ENCODE measurements around the gene TFAM.
"Not testable (repeated sequence)": the region's sequence is repeated elsewhere in the genome, so short reads cannot be mapped to it uniquely, and the experiment has no call there.

The TFAM gene

DNA sequence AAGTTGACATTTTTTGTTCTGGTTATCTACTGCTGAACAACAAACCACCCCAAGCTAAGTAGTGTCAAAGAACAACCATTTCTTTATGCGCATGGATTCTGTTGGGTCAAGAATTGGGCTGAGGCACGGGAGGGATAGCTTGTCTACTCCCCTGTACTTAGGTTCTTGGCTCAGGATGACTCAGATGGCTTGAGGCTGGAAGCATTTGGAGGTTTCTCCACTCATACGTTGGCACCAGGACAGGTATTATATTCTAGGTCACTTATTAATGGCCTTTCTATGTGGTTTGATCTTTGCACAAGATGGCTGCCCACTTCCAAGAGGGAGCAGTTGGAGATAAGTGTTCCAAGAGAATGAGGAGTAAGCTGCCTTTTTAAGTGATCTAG lies 11.8 kb upstream of the TFAM start:
- DNase-seq: no peak

DNA sequence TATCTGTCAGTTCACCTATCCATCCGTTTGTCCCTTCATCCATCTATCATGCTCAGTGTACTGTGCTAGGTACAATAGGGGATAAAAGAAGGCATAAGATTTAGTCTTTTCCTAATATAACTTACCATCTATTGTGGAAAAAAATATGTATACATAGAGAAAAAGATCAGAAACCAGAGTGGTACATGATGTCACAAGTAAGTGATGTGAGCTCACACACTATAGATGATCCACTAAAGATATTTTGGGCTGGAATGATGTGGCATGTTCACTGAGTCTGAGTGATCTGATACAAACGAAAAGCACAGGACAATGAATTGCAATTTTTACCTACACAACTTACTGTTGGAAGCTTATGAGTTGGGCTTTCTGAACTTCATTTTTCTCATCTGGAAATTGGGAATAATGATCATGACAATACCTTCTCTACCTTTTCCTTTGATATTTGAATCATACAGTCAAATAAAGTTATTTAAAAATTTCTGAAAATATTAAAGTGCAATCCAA lies 2.7 kb upstream of the TFAM start:
- no peak for DNase-seq

DNA sequence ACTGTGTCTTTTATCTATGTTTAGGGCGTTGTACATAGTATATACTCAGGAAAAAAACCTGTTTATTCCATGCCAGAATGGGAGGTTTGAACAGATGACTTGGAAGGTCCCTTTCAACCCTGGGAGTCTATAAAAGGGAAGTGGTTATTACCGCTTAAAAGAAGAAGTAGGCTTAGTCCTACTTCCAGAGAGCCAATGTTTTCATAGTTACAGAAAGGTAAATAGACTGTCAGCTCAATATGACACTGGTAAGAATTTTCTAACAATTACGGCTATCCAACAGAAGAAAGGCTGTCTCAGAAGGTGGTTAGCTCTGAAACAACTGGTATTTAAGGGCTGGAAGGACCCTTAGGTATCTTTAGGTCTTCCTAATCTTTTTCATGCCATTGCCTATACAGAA lies 1.1 kb upstream of the TFAM start:
- peak; percentile 53 for DNase-seq

DNA sequence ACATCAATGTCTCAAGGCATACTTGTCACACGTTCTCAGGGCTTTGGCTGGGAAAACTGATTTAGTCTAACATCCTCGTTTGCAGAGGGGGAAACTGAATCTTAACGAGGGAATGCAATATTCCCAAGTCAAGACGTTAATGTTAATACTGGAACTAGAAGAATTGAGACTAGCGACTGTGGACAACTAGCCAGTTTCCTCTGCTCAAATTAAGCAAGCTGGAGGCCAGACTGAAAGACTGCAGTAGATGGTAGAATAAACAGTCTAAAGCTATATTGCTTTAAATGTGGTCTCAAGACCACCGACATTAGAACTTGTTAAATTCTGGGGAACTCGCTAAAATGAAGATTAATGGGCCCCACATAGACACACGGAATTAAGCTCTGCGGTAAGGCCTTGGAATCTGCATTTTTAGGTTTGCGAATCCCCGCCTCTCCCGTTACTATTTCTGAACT lies 639 bp upstream of the TFAM start:
- DNase-seq: no peak

- DNase-seq: peak; percentile 54
Observed at GRCh38 chr10:58385784-58386112, 538 bp downstream of the TFAM start.

DNA sequence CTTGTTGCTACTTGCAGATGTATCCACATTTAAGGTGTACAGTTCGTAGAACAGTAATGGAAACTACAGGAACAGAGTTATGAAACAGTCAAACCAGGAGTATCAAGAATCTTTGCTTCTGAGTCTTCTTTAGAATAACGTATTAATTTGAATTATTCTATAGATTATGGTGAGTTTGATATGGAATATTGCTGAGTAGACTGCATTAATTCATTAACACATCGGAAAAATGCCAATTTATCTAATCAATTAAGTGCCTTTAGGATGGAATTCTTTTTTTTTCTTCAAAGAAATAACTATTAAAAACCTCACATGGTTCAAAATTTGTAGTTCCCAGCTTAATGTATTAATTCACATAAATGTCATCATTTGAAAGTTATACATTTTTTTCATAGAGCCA lies 3.8 kb downstream of the TFAM start:
- no peak for DNase-seq

GRCh38 chr10:58393317-58393716 lies 8.1 kb downstream of the TFAM start:
- peak; percentile 6 for DNase-seq

DNA sequence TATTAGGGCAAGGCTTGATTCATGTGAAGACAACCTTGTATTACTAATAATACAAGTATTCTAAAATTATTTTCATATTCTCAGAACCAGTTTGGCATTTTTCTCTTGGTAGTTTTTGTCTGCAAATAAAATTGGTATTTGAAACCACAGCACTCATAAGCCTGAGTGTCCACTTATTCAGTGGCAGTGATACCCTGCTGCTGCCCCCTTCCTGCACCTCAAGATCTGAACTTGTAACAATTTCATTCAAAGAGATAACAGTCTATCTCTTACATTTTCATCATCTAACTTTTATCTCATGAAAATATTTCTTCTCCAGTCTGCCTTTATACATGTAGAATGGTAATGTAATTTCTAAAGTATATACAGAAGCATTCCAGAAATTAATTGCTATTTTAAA lies 9.3 kb downstream of the TFAM start:
- DNase-seq: no peak

- DNase-seq: no peak
Observed at GRCh38 chr10:58396057-58396456, 10.8 kb downstream of the TFAM start.

- DNase-seq: no peak
Observed at GRCh38 chr10:58397830-58398229, 12.6 kb downstream of the TFAM start.

- DNase-seq: no peak
Observed at GRCh38 chr10:58399410-58399809, 14.2 kb downstream of the TFAM start.

DNA sequence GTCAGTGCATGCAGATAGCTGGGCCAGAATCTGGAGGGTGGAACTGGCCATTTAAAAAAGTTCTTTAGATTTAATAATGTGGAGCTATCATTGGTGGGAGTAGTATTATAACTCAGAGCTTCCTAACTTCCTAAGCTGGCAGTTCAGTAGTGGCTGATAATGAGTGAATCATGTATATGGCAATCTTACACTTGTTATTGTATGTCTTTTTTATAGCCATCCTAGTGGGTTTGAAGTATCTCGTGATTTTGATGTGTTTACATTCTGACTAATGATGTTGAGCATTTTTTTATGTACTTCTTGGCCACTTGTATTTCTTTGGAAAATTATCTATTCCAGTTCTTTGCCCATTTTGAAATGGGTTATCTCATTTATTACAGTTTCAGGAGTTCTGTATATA lies 15.4 kb downstream of the TFAM start:
- DNase-seq: peak; percentile 43

GRCh38 chr10:58404001-58404400 lies 18.8 kb downstream of the TFAM start:
- DNase-seq: no peak

- DNase-seq: no peak
Observed at GRCh38 chr10:58409956-58410610, 24.9 kb downstream of the TFAM start.

DNA sequence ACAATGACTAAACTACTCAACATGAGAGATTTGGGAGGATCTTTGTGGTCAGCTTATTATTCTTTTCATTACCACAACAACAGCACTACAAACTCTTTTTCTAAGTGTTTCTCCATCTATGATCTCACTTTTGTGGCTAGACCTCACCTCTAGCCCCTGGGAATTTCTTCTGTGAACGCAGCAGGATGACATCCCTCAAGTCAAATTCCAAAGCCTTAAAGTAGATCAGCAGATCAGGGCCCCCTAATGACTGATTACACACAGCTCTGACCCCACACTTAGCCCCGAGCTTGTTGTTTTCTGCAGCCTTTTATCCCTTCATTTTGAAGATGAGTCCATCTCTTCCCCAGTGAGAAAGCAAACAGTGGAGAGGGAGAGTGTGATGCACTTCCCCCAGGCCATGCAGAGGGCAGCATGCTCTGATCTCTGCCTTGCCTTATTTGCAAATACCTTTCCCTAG lies 27.3 kb downstream of the TFAM start:
- DNase-seq: no peak

GRCh38 chr10:58414270-58415041 lies 29.2 kb downstream of the TFAM start:
- peak; percentile 62 for DNase-seq

- DNase-seq: no peak
Observed at GRCh38 chr10:58415757-58416156, 30.5 kb downstream of the TFAM start.

DNA sequence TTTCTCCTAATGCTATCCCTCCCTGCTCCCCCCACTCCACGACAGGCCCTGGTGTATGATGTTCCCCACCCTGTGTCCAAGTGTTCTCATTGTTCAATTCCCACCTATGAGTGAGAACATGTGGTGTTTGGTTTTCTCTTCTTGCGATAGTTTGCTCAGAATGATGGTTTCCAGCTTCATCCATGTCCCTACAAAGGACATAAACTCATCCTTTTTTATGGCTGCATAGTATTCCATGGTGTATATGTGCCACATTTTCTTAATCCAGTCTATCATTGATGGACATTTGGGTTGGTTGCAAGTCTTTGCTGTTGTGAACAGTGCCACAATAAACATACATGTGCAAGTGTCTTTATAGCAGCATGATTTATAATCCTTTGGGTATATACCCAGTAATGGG lies 32.7 kb downstream of the TFAM start:
- DNase-seq: not testable (repeated sequence)

DNA sequence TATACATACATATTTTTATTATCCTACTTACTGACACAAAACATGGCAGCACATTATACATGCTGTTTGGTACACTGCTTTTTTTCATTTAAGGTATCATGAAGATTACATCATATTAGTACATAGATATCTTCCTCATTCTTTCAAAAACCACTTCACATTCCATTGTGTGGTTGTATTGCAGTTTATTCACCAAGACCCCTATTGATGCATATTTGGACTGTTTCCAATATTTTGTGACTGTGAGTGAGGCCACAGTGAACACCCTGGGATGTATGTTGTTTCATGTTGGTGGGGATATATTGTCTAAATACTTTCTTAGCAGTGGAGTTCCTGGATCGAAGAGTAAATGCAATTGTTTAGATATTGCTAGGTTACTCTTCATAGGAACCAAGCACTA lies 39.0 kb downstream of the TFAM start:
- peak; percentile 30 for DNase-seq

DNA sequence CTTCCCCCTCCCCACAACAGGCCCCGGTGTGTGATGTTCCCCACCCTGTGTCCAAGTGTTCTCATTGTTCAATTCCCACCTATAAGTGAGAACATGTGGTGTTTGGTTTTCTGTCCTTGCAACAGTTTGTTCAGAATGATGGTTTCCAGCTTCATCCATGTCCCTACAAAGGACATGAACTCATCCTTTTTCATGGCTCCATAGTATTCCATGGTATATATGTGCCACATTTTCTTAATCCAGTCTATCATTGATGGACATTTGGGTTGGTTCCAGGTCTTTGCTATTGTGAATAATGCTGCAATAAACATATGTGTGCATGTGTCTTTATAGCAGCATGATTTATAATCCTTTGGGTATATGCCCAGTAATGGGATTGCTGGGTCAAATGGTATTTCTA lies 43.2 kb downstream of the TFAM start:
- not testable (repeated sequence) for DNase-seq

- no peak for DNase-seq
Observed at GRCh38 chr10:58431903-58432302, 46.7 kb downstream of the TFAM start.

- no peak for DNase-seq
Observed at GRCh38 chr10:58433066-58433465, 47.9 kb downstream of the TFAM start.

DNA sequence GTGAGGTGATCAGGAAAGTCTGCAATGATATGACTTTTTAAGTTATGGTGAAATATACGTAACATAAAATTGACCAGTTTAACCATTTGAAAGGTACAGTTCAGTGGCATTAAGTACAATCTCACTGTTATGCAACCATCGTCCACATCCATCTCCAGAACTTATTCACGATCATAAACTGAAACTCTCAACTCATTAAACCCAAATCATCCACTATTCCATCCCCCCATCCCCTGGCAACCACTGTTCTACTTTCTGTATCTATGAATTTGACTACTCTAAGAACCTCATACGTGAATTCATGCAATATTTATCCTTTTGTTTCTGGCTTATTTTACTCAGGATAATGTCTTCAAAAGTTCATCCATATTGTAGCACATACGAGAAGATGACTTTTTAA lies 48.4 kb downstream of the TFAM start:
- DNase-seq: no peak

DNA sequence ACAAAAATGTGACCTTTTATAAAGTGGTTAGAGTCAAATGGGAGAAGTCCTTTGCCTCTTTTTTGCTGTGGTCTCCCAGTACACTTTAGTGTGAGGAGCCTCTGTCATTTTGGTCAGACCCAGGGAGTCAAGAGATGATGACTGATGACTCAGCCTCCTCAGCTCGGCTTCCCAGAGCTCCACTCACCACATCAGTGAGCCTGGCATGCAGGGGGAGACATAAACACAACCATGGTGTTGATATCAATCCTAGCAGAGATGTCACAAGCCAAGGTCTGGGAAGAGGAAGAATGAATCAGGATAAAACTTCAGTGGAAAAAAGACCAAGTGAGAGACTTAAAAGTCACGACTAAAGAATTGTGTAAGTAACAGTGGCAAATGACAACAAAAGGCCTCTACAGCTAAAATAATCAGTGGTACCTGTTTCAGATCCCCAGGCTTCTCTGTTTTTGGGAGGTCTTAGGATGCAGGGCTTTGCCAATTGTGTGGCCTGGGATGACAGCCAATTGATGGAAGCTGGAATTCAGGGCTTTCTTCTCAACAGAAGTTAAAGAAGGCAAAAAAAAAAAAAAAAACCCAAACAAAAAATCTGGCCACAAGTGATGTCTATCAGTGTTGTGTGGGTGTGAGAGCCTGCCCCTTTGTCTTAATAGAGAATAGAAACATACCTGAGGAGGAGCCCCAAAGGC lies 50.2 kb downstream of the TFAM start:
- DNase-seq: peak; percentile 75
